HUES64 (cell line): ENCODE measurements around the gene TMEM37.

Source experiments
- H3K27ac ChIP-seq: 2 replicates; pipeline ENCODE4 v1.7.0; 2013; ENCODE audit warnings: low read depth, low read length, inconsistent platforms
- H3K27me3 ChIP-seq: 2 replicates; pipeline ENCODE4 v1.6.1; 2013; ENCODE audit warnings: mild to moderate bottlenecking, low read length; ENCODE audit not compliant: insufficient read depth
- H3K36me3 ChIP-seq: 2 replicates; pipeline ENCODE4 v1.6.1; 2013; ENCODE audit warnings: mild to moderate bottlenecking, low read length; ENCODE audit not compliant: insufficient read depth
- H3K4me1 ChIP-seq: 2 replicates; pipeline ENCODE4 v1.6.1; 2013; ENCODE audit warnings: mild to moderate bottlenecking, low read length, moderate library complexity; ENCODE audit not compliant: insufficient read depth
- H3K4me3 ChIP-seq: 2 replicates; pipeline ENCODE4 v1.5.1; 2013; ENCODE audit warnings: mild to moderate bottlenecking, low read length, moderate library complexity
- H3K9ac ChIP-seq: 2 replicates; pipeline ENCODE4 v1.6.1; 2013; ENCODE audit warnings: mild to moderate bottlenecking, low read depth, low read length
- H3K9me3 ChIP-seq: 2 replicates; pipeline ENCODE4 v1.6.1; 2013; ENCODE audit warnings: low read depth, low read length; ENCODE audit not compliant: insufficient read depth
- WGBS: fragments of 150-250, 120-280 bp; methylation state at CpG from one replicate; pipeline ENCODE4 v1.1.7; 2013; ENCODE audit warnings: missing lambda C conversion rate; 5-methylcytosine and 5-hydroxymethylcytosine counted together

TMEM37 gene

DNA sequence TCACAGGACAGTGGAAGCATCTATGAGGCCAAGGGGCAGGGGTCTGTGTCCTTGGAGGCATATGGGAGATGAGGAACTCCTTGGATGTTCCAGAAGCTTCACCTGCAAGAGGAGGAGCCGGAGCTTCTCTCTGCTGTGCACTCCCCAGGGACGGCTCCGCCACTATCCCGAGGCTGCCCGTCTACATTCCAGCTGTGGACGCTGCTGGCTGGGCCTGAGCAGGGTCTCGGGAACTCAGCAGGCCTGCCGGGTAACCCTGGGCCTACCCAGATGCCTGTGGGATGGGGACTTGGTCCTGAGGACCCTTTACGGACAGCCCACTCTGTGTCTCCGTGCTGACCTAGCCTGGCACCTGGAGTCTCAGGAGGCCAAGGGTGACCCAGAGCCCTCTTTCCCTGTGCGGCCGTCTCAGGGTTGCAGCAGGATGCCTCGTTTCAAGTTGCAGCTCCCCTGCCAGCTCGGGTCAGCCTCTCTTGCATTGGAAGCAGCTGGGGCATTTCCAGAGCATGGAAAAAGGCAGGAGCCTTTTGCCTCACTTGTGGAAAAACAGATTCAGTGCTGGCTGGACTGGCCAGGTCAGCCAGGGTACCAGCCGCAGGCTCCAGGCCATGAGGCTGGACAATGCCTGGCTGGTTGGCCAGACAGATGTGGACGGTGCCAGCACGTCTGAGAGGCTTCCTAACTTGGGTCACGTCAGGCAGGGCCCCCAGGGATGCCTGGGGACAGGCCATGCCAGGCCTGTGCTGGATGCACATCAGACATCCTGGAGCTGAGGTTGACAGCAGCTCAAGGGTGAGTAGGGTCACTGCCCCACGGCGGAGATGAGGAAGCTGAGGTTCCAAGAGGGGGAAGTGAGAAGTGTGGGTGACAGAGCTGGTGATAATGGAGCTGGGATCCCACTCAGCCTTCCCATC lies 51.1 kb downstream of the TMEM37 start:
- Histone ChIP-seq H3K9me3 (no peaks in the 10 kb centered on the region), H3K4me3 (no peak overlapping the region), H3K9ac (no peak overlapping the region), H3K36me3 (no peaks in the 10 kb centered on the region), H3K4me1 (no peaks in the 10 kb centered on the region), H3K27ac (no peak overlapping the region), H3K27me3 (no peaks in the 10 kb centered on the region)
- WGBS, result 84% methylated on average over 20 of the region's 20 CpGs

GRCh38 chr2:119483395-119483753 lies 51.7 kb downstream of the TMEM37 start:
- Histone ChIP-seq H3K4me1 (no peaks in the 10 kb centered on the region), H3K27me3 (no peaks in the 10 kb centered on the region)
- 81% methylated on average over 5 of the region's 5 CpGs for WGBS

GRCh38 chr2:119483896-119484718 lies 52.5 kb downstream of the TMEM37 start:
- H3K4me1 ChIP-seq, result no peaks in the 10 kb centered on the region
- whole genome bisulfite sequencing, result 86% methylated on average over 10 of the region's 11 CpGs
- H3K36me3 ChIP-seq, result no peaks in the 10 kb centered on the region
- H3K27ac ChIP-seq, result no peak overlapping the region
- no peaks in the 10 kb centered on the region for H3K27me3 ChIP-seq
- no peak overlapping the region for H3K4me3 ChIP-seq
- no peaks in the 10 kb centered on the region for H3K9me3 ChIP-seq
- H3K9ac ChIP-seq, result no peak overlapping the region

More at GRCh38 chr2:119483395-119483753, 51.7 kb downstream of the TMEM37 start:
- Histone ChIP-seq H3K9me3 (no peaks in the 10 kb centered on the region), H3K4me3 (no peak overlapping the region), H3K9ac (no peak overlapping the region), H3K27ac (no peak overlapping the region), H3K36me3 (no peaks in the 10 kb centered on the region)

GRCh38 chr2:119484834-119485233 lies 53.2 kb downstream of the TMEM37 start:
- no peak overlapping the region for H3K9ac ChIP-seq
- H3K27me3 ChIP-seq, result no peaks in the 10 kb centered on the region
- no peaks in the 10 kb centered on the region for H3K4me1 ChIP-seq
- H3K27ac ChIP-seq, result no peak overlapping the region
- WGBS, result 88% methylated on average over 6 of the region's 6 CpGs
- H3K36me3 ChIP-seq, result no peaks in the 10 kb centered on the region
- no peak overlapping the region for H3K4me3 ChIP-seq
- H3K9me3 ChIP-seq, result no peaks in the 10 kb centered on the region

GRCh38 chr2:119485336-119486110 lies 53.9 kb downstream of the TMEM37 start:
- Histone ChIP-seq H3K9me3 (no peaks in the 10 kb centered on the region), H3K4me1 (no peaks in the 10 kb centered on the region), H3K9ac (no peak overlapping the region), H3K4me3 (no peak overlapping the region), H3K36me3 (no peaks in the 10 kb centered on the region), H3K27me3 (no peaks in the 10 kb centered on the region), H3K27ac (no peak overlapping the region)
- 94% methylated on average over 12 of the region's 12 CpGs for WGBS

DNA sequence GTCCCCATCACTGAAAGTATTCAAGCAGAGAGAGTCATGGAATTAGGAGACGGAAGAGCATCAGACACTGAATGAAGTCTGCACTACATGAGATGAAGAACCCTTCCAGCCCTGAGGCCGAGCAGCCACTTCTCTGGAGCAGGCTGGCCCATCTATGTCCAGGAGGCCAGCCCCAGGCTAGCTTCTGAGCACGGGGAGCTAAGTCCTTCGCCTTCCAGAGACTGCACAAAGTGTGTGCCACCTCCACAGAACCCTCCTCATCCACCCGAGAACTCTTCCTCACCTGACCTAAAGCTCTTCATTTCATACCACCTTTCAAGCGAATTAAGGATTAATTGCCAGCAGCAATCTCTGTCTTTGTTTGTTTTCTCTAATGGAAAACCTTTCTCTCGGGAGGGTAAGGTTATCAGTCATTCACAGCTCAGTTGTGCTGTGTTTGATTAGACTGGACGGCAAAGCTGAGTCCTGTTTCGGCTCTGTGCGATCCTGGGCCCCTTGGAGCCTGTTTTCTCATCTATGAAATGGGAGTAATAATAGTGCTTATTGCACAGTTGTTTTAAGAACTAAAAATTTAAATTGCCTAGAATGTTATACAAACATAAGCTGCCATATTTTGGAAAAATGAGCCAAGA lies 54.7 kb downstream of the TMEM37 start:
- no peak overlapping the region for H3K4me3 ChIP-seq
- H3K36me3 ChIP-seq, result no peaks in the 10 kb centered on the region
- H3K9me3 ChIP-seq, result no peaks in the 10 kb centered on the region
- WGBS, result 91% methylated on average over 10 of the region's 10 CpGs
- no peaks in the 10 kb centered on the region for H3K4me1 ChIP-seq
- H3K9ac ChIP-seq, result no peak overlapping the region
- H3K27me3 ChIP-seq, result no peaks in the 10 kb centered on the region
- H3K27ac ChIP-seq, result no peak overlapping the region

DNA sequence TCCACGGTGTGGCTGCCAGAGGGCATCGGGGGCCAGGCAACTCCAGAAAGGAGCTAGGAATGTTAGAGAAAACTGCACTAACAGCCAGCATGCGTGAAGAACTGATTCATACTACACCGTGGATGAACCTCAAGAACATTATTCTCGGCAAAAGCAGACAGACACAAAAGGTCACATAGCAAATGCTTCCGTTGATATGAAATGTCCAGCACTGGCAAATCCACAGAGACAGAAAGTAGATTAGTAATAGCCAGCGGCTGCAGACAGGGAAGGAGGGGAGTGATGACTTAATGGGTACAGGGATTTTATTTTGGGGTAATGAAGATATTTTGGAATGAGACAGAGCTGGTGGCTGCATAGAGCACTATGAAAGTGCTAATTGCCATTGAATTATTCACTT lies 55.2 kb downstream of the TMEM37 start:
- WGBS, result 91% methylated on average over 7 of the region's 7 CpGs
- Histone ChIP-seq H3K36me3 (no peaks in the 10 kb centered on the region), H3K27me3 (no peaks in the 10 kb centered on the region), H3K4me3 (no peak overlapping the region), H3K9ac (no peak overlapping the region), H3K4me1 (peaks cover 2% of the 10 kb centered on the region), H3K27ac (no peak overlapping the region), H3K9me3 (no peaks in the 10 kb centered on the region)

DNA sequence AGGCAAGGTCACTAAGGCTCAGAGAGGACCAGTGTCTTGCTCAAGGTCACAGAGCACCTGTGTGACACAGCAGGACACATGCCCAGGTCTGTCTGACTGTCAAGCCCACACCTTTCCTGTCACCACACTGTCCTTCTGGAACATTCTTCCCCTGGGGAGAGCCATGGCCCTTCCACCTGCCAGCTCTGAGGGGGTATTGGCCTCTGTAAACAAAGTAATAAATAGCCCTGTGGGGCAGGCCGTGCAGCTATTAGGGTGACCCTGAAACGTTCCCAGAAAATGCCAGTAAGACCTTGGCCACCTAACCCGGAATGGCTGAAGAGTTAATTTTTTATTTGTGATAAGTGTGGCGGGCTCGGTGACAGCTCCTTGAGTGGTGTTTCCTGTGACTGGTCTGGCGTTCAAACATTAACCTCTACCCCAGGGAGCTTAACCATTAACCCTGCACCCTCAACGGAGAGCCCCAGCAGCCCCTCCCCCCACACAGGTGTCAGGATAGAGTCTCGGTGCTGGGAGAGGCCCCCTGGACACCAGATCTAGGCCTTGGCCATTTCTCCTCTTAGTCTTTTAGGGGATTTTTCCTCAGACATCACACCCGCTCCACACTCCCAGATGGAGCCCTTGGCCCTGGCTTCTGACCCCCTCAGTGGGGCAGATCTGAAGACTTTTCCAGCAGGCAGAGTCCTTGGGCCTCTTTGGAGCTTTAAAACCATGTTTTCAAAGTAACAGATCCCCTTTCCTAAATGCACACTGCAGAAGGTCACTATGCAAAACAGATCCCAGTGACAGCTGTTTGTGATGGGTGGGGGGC lies 56.0 kb downstream of the TMEM37 start:
- Histone ChIP-seq H3K27me3 (no peaks in the 10 kb centered on the region), H3K36me3 (no peaks in the 10 kb centered on the region), H3K9ac (no peak overlapping the region), H3K4me1 (peaks cover 10% of the 10 kb centered on the region), H3K9me3 (no peaks in the 10 kb centered on the region), H3K27ac (no peak overlapping the region), H3K4me3 (no peak overlapping the region)
- WGBS, result 72% methylated on average over 9 of the region's 9 CpGs
